ENCODE measurements around the gene CENPP.
A peak's percentile ranks its signal among the peaks of the same experiment; 100 is the strongest.

CENPP gene

GRCh38 chr9:92664394-92665152 is 338.8 kb downstream of the CENPP start:
- DNase-seq = no peak

- no peak for DNase-seq
Measured at GRCh38 chr9:92665836-92666235, 340.1 kb downstream of the CENPP start.

- DNase-seq = no peak
Measured at GRCh38 chr9:92666236-92666635, 340.5 kb downstream of the CENPP start.

- DNase-seq = no peak
Measured at GRCh38 chr9:92666912-92667532, 341.3 kb downstream of the CENPP start.

- peak; percentile 54 for DNase-seq
Measured at GRCh38 chr9:92668746-92669526, 343.2 kb downstream of the CENPP start.

GRCh38 chr9:92669527-92669889 is 343.8 kb downstream of the CENPP start:
- DNase-seq = peak; percentile 28

Measured in RPMI8226 (cell line).